Trophoblast cell (in vitro differentiated cells and primary cell): ENCODE data around the gene DRAXIN.

Experiments
- DNase-seq, 2 donors: peaks; one replicate each; pipeline ENCODE4 v3.0.0-alpha.2; 2016
- H2AFZ ChIP-seq: 2 replicates; pipeline ENCODE4 v1.6.1; 2013; ENCODE audit warnings: low read length, moderate library complexity, mild to moderate bottlenecking; ENCODE audit not compliant: insufficient read depth, poor library complexity
- H2AK5ac ChIP-seq: 2 replicates; pipeline ENCODE4 v1.6.1; 2013; ENCODE audit warnings: mild to moderate bottlenecking, low read length
- H2BK120ac ChIP-seq: 2 replicates; pipeline ENCODE4 v1.6.1; 2013; ENCODE audit warnings: low read length, mild to moderate bottlenecking, moderate library complexity; ENCODE audit not compliant: insufficient read depth, poor library complexity
- H2BK12ac ChIP-seq: 2 replicates; pipeline ENCODE4 v1.6.1; 2013; ENCODE audit warnings: mild to moderate bottlenecking, low read length, moderate library complexity
- H2BK5ac ChIP-seq: 2 replicates; pipeline ENCODE4 v1.6.1; 2013; ENCODE audit warnings: low read length, low read depth, moderate library complexity, mild to moderate bottlenecking; ENCODE audit not compliant: poor library complexity
- H3K14ac ChIP-seq: 2 replicates; pipeline ENCODE4 v1.6.1; 2013; ENCODE audit warnings: mild to moderate bottlenecking, low read length
- H3K18ac ChIP-seq: 2 replicates; pipeline ENCODE4 v1.6.1; 2013; ENCODE audit warnings: mild to moderate bottlenecking, low read length
- H3K23ac ChIP-seq: 2 replicates; pipeline ENCODE4 v1.6.1; 2013; ENCODE audit warnings: low read length
- H3K27ac ChIP-seq: 2 replicates; pipeline ENCODE4 v1.5.1; 2013; ENCODE audit warnings: low read depth, mild to moderate bottlenecking, inconsistent platforms, low read length, moderate library complexity
- H3K27me3 ChIP-seq: 2 replicates; pipeline ENCODE4 v1.6.1; 2013; ENCODE audit warnings: inconsistent platforms, mild to moderate bottlenecking, low read length, moderate library complexity; ENCODE audit not compliant: insufficient read depth
- H3K36me3 ChIP-seq, 2 experiments: 1 replicate in 1 of 2; 2 replicates in 1 of 2; pipeline ENCODE4 v1.6.1; 2013; ENCODE audit warnings: low read length in 2 of 2, mild to moderate bottlenecking in 2 of 2, moderate library complexity in 1 of 2; ENCODE audit not compliant: insufficient read depth in 2 of 2, control insufficient read depth in 1 of 2
- H3K4ac ChIP-seq: 2 replicates; pipeline ENCODE4 v1.6.1; 2013; ENCODE audit warnings: low read depth, mild to moderate bottlenecking, low read length, moderate library complexity
- H3K4me1 ChIP-seq, 2 experiments: 1 replicate in 1 of 2; 2 replicates in 1 of 2; pipeline ENCODE4 v1.6.1; 2013; ENCODE audit warnings: low read length in 2 of 2, mild to moderate bottlenecking in 2 of 2, moderate library complexity in 1 of 2; ENCODE audit not compliant: insufficient read depth in 2 of 2, control insufficient read depth in 1 of 2
- H3K4me2 ChIP-seq: 2 replicates; pipeline ENCODE4 v1.6.1; 2013; ENCODE audit warnings: inconsistent platforms, mild to moderate bottlenecking, low read length, moderate library complexity
- H3K4me3 ChIP-seq: 2 replicates; pipeline ENCODE4 v1.5.1; 2013; ENCODE audit warnings: mild to moderate bottlenecking, low read depth, low read length, inconsistent platforms
- H3K79me1 ChIP-seq: one replicate; pipeline ENCODE4 v1.6.1; 2013; ENCODE audit warnings: low read length
- H3K79me2 ChIP-seq: 2 replicates; pipeline ENCODE4 v1.6.1; 2013; ENCODE audit warnings: low read length, mild to moderate bottlenecking; ENCODE audit not compliant: control insufficient read depth, insufficient read depth, poor library complexity
- H3K9ac ChIP-seq: 2 replicates; pipeline ENCODE4 v1.6.1; 2013; ENCODE audit warnings: mild to moderate bottlenecking, low read length
- H3K9me3 ChIP-seq: 2 replicates; pipeline ENCODE4 v1.6.1; 2013; ENCODE audit warnings: low read depth, mild to moderate bottlenecking, control low read depth, inconsistent platforms, low read length; ENCODE audit not compliant: insufficient read depth
- H4K12ac ChIP-seq: 2 replicates; pipeline ENCODE4 v1.6.1; 2013; ENCODE audit warnings: low read depth, mild to moderate bottlenecking, low read length, moderate library complexity
- H4K8ac ChIP-seq: 2 replicates; pipeline ENCODE4 v1.6.1; 2013; ENCODE audit warnings: low read depth, mild to moderate bottlenecking, low read length, moderate library complexity
- H4K91ac ChIP-seq: one replicate; pipeline ENCODE4 v1.6.1; 2013; ENCODE audit warnings: low read depth, mild to moderate bottlenecking, low read length, moderate library complexity
- WGBS: extraction: QIAGEN DNeasy Blood & Tissue Kit; methylation state at CpG from one replicate; pipeline ENCODE4 v1.1.7; 2013; ENCODE audit warnings: missing lambda C conversion rate; ENCODE audit not compliant: insufficient read length, insufficient coverage; ENCODE audit errors: extremely low coverage; 5-methylcytosine and 5-hydroxymethylcytosine counted together

DRAXIN gene

GRCh38 chr1:11772458-11772857, 80.9 kb downstream of the DRAXIN start:
- H3K4ac ChIP-seq: no peak overlapping the region
- H3K4me1 ChIP-seq: no peaks in the 10 kb centered on the region
- H4K12ac ChIP-seq: no peak overlapping the region
- no peak overlapping the region for H3K9ac ChIP-seq
- no peak overlapping the region for H2BK5ac ChIP-seq
- H3K79me2 ChIP-seq: no peaks in the 10 kb centered on the region
- no peaks in the 10 kb centered on the region for H3K9me3 ChIP-seq
- no peak overlapping the region for H4K91ac ChIP-seq
- H3K18ac ChIP-seq: no peak overlapping the region
- no peak overlapping the region for H3K23ac ChIP-seq
- no peak overlapping the region for H2AK5ac ChIP-seq
- no peak overlapping the region for H2BK120ac ChIP-seq
- no peaks in the 10 kb centered on the region for H3K79me1 ChIP-seq
- no CpG with 5 or more reads among the region's 5 CpGs for WGBS
- no peak overlapping the region for H3K14ac ChIP-seq
- no peaks in the 10 kb centered on the region for H3K36me3 ChIP-seq
- no peak overlapping the region for H3K4me2 ChIP-seq
- H3K27me3 ChIP-seq: no peaks in the 10 kb centered on the region
- no peak overlapping the region for H3K27ac ChIP-seq
- H2AFZ ChIP-seq: no peak overlapping the region
- no peak overlapping the region for H2BK12ac ChIP-seq
- no peak overlapping the region for H4K8ac ChIP-seq
- no peak for DNase-seq
- no peak overlapping the region for H3K4me3 ChIP-seq

GRCh38 chr1:11774753-11775152, 83.2 kb downstream of the DRAXIN start:
- Histone ChIP-seq H2AFZ (no peak overlapping the region), H3K18ac (no peak overlapping the region), H3K4ac (no peak overlapping the region), H3K27ac (no peak overlapping the region), H3K4me1 (no peaks in the 10 kb centered on the region), H3K79me2 (no peaks in the 10 kb centered on the region), H4K12ac (no peak overlapping the region), H2BK5ac (no peak overlapping the region), H3K9me3 (peaks cover 2% of the 10 kb centered on the region), H3K4me3 (no peak overlapping the region), H4K8ac (no peak overlapping the region), H2BK120ac (no peak overlapping the region), H4K91ac (no peak overlapping the region), H2BK12ac (no peak overlapping the region), H3K23ac (no peak overlapping the region), H2AK5ac (no peak overlapping the region), H3K27me3 (no peaks in the 10 kb centered on the region), H3K79me1 (no peaks in the 10 kb centered on the region), H3K9ac (no peak overlapping the region), H3K36me3 (no peaks in the 10 kb centered on the region), H3K14ac (no peak overlapping the region), H3K4me2 (no peak overlapping the region)
- no peak for DNase-seq
- WGBS: no CpG with 5 or more reads among the region's 9 CpGs
